GM08714 (cell line): ENCODE results near the gene EID2B.

Experiments used
- H3K4me3 ChIP-seq: fragments of 200-500 bp; sonication (Bioruptor generic); 2 replicates; pipeline ENCODE4 v1.5.1; 2014; ENCODE audit warnings: mild to moderate bottlenecking, low read length, inconsistent platforms
- ZNF274 ChIP-seq: IDR thresholded peaks from 2 replicates; pipeline ENCODE4 v1.6.1; 2012; ENCODE audit warnings: mild to moderate bottlenecking, low read depth, low read length

The EID2B gene, protein sequence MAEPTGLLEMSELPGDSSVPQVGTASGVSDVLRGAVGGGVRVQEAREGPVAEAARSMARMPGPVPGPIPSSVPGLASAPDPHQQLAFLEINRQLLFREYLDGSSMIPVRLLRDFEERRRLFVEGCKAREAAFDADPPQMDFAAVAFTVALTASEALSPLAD

DNA sequence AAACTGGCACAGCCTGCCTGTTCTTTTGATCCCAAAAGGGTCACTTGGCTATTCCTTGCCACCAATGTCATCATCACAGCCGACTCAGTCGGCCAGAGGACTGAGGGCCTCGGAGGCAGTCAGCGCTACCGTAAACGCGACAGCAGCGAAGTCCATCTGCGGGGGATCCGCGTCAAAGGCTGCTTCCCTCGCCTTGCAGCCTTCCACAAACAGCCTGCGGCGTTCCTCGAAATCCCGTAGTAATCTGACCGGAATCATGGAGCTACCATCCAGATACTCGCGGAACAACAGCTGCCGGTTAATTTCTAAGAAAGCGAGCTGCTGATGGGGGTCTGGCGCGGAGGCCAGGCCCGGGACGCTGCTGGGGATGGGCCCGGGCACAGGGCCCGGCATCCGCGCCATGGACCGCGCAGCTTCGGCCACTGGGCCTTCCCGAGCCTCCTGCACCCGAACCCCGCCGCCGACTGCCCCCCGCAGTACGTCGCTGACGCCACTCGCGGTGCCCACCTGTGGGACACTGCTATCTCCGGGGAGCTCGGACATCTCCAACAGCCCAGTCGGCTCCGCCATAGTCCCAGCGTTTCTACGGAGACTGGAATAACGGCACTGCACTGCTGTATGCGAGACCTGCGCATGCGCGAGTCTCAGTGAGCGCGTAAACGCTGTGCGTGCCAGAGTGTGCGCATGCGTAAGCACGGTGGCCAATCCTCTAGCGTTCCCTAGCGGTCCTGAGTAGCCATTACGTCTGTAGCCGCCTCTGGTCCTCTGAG lies at the start of gene EID2B:
Gene EID2B (minus strand): TSS at position 620 of the 770 bp plus-strand sequence. CDS start 50 bp downstream, at position 570.
- peak within 1 kb of the TSS; percentile 87 for H3K4me3 ChIP-seq
- no peak for TF ChIP-seq ZNF274

DNA sequence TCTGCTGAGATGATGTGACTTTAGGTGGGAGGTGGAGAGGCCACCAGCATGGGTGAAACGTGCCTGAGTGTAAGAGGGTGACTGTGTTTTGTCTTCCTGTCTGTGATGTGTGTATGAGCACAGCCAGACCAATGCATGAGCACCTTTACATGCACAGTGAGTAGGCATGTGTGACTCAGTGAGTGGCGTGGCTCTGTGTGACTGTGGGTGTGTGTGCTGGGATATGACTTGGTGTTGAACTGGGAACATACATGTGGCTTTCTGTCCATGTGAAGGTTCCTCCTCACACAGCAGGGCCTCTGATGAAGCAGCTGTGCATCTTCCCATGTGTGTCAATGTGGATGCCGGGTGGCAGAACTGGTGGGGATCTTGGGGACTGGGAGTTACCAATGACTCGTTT lies 49.8 kb upstream of the EID2B start:
- no peak for TF ChIP-seq ZNF274
- H3K4me3 ChIP-seq, result no peak overlapping the region

DNA sequence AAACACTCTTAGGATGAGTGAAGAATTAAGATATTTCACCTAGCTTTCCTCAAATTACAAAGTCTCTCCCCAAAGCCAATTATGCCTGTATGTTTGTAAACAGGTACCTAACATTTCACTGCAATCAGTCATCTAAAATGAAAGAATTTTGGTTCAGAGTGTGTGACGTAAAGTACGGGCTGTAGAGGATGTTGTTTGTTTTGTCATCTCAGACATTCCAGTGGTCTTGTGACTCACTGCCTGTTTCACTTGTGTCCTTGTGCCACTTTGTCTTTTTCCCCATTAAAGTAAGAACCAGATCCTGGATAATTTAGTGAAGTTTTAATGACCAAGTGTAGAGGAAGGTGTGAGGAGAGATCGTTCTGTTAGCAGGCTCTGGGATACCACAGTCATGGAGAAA lies 36.0 kb upstream of the EID2B start:
- TF ChIP-seq ZNF274, result no peak
- no peak overlapping the region for H3K4me3 ChIP-seq

DNA sequence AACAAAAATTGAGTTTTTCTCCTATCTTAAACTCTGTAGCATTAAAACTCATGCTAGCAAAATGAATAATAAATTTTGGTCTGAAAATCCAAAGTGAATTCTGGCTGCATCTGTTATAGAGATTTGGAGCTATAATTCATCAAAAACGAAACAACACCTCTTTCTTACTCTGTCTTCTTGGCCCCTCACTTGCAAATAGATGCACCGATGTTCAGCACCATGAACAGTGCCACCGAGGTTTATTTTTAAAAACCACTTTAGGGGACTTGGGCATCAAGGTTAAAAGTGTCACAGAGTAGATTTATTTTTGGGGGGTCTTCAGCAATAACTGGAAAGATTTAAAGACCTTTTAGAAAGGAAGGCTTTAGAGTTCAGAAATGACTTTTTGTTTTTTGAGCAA lies 33.4 kb upstream of the EID2B start:
- no peak overlapping the region for H3K4me3 ChIP-seq
- no peak for TF ChIP-seq ZNF274

DNA sequence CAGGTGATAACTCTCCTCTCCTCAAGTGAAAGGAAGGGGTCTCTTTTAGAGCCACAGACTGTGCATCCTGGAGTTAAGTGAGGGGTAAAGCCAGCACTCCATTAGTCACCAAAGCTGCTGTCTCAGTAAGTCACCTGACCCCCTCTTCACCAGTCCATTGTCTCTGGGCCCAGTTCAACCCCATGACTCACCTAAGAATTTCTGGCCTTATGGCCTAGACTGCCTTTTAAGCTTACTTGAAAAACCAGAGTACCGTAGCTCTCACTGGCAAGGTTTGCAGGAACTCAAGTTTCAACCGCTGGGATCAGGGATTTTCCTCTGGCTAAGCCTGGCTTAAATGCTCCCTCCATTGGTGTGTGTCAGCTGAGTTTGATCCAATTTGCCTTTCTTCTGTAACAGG lies 30.8 kb upstream of the EID2B start:
- no peak overlapping the region for H3K4me3 ChIP-seq
- no peak for TF ChIP-seq ZNF274

DNA sequence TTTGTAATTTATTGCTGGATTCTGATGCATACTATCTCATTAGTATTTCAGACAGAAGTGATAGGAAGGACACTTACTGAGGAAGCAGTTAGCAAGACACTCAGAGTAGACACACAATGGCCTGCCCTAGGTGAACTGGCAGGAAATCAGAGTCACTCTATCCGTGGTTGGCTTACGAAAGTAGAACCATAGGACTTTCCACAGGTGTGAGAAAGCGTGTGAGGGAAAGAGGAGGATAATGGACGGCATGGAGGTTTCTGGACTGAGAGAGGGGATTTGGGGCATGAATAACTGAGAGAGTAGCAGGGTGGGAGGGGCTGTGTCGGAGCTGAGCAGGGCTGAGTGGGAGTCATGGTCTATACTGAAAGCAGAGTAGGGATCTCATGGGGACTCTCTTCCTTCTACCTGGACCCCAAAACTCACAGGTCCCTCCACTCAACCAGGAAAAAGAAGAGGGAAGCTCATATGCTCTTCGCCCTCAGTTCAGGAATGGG lies 26.0 kb upstream of the EID2B start:
- TF ChIP-seq ZNF274, result no peak
- peak overlapping the region; percentile 49; the same call in 1 of the 2 replicates for H3K4me3 ChIP-seq

DNA sequence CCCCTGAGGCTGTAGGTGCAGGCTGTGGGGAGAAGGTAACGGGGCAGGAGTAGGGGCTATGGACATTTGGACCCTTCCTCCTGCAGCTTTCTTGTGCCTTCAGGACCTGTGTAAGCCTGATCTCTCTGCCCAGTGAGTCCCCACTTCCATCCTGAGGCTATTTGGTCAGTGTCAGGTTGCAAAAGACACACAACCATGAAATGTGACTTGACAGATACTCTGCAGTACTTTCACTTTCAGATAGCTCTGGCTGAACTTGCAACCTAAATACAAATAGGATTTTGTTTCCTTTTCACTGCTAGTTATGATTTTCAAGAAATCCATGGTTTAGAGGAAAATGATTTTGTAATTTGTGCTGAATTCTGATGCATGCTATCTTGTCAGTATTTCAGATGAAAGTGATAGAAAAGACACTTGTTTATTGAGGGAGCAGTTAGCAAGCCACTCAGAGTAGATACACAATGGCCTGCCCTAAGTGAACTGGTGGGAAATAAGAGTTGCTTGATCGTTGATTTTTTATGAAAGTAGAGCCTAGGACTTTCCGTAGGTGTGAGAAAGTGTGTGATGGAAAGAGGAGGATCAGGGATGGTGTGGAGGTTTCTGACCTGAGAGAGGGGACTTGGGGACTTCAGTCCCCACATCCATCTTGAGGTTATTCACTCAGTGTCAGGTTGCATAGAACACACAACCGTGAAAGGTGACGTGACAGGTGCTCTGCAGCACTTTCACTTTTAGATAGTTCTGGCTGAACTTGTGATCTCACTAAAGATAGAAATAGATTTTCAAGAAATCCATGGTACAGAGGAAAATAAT lies 25.4 kb upstream of the EID2B start:
- peak overlapping the region; percentile 49 for H3K4me3 ChIP-seq
- TF ChIP-seq ZNF274, result no peak

DNA sequence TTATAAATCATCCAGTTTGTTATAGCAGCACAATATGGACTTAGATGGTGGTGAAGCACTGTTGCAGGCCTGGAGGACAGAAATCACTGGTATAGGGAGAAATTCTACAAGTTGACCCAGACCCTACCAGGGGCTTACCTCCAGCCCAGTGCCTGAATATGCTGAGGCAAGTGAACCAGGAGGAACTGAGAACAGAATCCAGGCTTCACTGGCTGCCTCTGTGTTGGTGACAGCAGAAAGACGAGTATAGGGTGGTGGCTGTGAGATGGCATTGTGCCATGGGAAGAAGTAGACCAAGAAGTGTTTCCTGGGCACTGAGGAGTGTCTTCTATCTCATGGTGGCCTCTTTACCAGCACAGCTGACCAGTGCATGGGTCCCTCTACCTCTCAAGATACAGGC lies 23.2 kb upstream of the EID2B start:
- TF ChIP-seq ZNF274, result no peak
- H3K4me3 ChIP-seq, result no peak overlapping the region

DNA sequence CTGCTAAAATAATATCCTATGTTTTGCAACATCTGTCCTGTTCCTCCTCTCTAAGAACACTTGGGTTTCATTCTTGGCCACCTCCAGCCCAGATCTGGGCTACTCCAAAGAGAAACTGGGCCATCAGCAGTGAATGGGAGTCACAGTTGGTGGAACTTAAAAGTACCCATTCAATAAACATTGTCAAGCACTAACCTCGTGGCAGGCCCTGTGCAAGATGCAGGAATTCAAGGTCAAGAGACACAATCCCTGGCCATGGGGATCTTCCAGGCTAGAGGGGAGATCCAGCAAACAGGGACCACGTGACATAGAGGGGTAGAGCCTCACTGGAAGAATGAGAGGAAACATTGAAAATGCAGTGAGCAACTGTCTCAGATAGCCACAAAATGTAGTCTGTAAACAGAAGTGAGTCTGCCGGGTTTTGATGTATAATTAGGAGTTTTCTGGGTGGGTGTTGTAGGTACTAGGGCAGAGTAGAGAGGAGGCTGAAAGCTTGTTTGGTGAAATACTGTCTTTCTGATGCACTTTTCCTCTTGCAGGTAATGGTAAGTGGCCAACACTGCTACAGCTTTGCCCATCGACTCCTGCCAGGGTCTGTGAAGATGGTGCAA lies 22.2 kb upstream of the EID2B start:
- no peak overlapping the region for H3K4me3 ChIP-seq
- no peak for TF ChIP-seq ZNF274

DNA sequence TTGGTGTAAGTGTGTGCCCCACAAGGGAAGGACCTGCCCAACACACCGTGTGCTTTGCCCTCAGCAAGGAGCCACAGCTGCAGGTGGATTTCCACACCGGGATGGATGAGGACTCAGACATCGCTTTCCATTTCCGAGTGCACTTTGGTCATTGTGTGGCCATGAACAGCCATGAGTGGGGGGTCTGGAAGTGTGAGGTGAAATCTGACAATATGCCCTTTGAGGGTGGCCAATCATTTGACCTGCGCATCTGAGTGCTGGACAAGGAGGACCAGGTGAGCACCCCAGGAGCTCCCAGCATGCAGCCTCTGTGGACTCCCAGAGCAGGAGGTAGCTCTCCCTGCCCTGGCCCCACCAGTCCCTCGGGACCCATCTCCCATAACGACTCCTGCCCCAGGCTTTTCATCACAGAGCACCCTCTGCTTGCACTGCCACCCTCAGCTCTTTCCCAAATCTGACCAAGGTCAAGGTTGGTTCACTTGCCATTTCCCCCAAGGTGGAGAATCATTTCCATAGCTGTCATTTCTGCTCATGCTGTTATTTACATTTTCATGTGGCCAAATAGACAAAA lies 20.5 kb upstream of the EID2B start:
- TF ChIP-seq ZNF274, result no peak
- H3K4me3 ChIP-seq, result no peak overlapping the region

DNA sequence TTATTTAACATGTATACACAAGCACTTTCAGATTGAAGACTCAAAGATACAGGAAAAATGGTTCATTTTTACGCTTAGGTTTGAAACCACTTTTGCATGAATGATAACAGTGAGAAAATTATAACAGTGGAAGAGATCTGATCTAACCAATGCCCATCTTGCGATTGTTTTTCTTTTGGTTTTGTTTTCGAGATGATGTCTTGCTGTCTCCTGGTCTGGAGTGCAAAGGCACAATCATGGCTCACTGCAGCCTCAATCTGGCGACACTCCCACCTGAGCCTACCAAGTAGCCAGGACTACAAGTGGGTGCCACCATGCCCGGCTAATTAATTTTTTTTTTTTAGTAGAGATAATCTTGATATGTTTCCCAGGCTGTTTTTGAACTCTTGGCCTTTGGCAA lies 17.5 kb upstream of the EID2B start:
- TF ChIP-seq ZNF274, result no peak
- no peak overlapping the region for H3K4me3 ChIP-seq

DNA sequence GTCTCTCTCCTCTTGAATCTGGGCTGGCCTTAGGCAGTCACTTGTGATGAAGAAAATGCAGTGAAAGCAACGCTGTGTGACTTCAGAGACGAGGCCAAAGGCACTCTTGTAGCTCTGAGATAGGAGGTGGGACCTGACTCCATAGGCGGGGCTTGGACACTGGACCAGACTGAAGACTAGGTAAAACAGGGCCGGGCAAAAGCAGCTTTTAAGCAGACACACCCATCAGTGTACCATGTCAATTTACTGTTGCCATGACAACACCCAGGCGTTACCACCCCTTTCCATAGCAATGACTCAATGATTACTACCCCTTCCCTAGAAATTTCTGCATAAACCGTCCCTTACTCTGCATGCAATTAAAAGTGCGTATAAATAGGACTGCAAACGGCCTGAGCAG lies 13.9 kb upstream of the EID2B start:
- no peak overlapping the region for H3K4me3 ChIP-seq
- TF ChIP-seq ZNF274, result no peak

DNA sequence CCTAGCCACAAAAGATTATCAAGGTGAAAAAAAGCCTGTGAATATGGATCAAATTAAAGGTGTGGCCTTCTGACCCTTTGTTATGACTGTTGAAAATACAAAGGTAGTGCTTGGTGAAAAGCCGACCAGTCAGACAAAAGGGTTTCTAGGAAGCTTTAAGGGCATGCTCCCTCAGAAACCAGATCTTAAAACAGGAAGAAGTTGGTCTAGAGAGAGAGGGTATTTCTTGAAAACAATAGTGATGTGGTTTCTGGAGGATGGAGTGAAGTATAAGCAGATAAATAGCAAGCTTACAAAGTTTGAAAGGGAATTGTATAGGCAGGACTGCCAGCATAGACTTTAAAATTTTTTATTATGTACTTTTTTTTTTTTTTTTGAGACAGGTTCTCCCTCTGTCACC lies 12.3 kb upstream of the EID2B start:
- TF ChIP-seq ZNF274, result no peak

More for the DNA sequence above, 12.3 kb upstream of the EID2B start:
- no peak overlapping the region for H3K4me3 ChIP-seq
